ENCODE results near the gene MTG2.

GRCh38 chr20:62148908-62149314 lies 33.9 kb upstream of the MTG2 start:
- TF ChIP-seq, protein P1, sequence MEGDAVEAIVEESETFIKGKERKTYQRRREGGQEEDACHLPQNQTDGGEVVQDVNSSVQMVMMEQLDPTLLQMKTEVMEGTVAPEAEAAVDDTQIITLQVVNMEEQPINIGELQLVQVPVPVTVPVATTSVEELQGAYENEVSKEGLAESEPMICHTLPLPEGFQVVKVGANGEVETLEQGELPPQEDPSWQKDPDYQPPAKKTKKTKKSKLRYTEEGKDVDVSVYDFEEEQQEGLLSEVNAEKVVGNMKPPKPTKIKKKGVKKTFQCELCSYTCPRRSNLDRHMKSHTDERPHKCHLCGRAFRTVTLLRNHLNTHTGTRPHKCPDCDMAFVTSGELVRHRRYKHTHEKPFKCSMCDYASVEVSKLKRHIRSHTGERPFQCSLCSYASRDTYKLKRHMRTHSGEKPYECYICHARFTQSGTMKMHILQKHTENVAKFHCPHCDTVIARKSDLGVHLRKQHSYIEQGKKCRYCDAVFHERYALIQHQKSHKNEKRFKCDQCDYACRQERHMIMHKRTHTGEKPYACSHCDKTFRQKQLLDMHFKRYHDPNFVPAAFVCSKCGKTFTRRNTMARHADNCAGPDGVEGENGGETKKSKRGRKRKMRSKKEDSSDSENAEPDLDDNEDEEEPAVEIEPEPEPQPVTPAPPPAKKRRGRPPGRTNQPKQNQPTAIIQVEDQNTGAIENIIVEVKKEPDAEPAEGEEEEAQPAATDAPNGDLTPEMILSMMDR (IDR thresholded peaks at IDR 0.05; ENCODE audit: low read depth, low read length) = no peak
- TF ChIP-seq POLR2A (IDR thresholded peaks at IDR 0.05; ENCODE audit: extremely low read depth, insufficient read length) = no peak
- TF ChIP-seq, protein P2, sequence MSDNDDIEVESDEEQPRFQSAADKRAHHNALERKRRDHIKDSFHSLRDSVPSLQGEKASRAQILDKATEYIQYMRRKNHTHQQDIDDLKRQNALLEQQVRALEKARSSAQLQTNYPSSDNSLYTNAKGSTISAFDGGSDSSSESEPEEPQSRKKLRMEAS (IDR thresholded peaks at IDR 0.05; ENCODE audit: low read depth, low read length) = no peak
- no peak for TF ChIP-seq MYC (IDR thresholded peaks at IDR 0.05; ENCODE audit: low read depth, low read length)

All from NB4 (cell line).